ENCODE measurements around the gene G0S2.

Gene G0S2

GRCh38 chr1:209705033-209705598 lies 29.9 kb downstream of the G0S2 start:
- Histone ChIP-seq H3K36me3 (ENCODE audit: control insufficient read depth in 4 of 4, insufficient read depth in 4 of 4, low read length in 3 of 4) (no peaks in the 10 kb centered on the region), H3K27ac (ENCODE audit: insufficient read depth in 1 of 2, low read depth in 1 of 2, low read length in 2 of 2, poor library complexity in 1 of 2, severe bottlenecking in 2 of 2) (no peak overlapping the region), H3K4me1 (ENCODE audit: control extremely low read depth in 1 of 4, control insufficient read depth in 4 of 4, insufficient read depth in 4 of 4, low read length in 3 of 4) (no peaks in the 10 kb centered on the region), H3K4me3 (ENCODE audit: control insufficient read depth in 1 of 7, extremely low read depth in 1 of 7, insufficient read depth in 4 of 7, low read depth in 2 of 7, low read length in 6 of 7) (no peak overlapping the region), H3K9me3 (ENCODE audit: control extremely low read depth in 1 of 5, control insufficient read depth in 4 of 5, insufficient read depth in 2 of 5, low read depth in 1 of 5, low read length in 4 of 5) (no peaks in the 10 kb centered on the region), H3K27me3 (replicated peaks in 2 of 5; ENCODE audit: control insufficient read depth in 4 of 5, insufficient read depth in 5 of 5, low read length in 4 of 5) (peaks cover 0 to 2% (median 0%) of the 10 kb centered on the region in 5 experiments)
- ChIA-PET CTCF (no interaction called here), POLR2A (no interaction called here)
- 100% methylated on average over 1 of the region's 2 CpGs for WGBS (ENCODE audit: insufficient coverage)
- no peak for DNase-seq

- H3K27me3 ChIP-seq (replicated peaks in 2 of 5; ENCODE audit: control insufficient read depth in 4 of 5, insufficient read depth in 5 of 5, low read length in 4 of 5), result peaks cover 0 to 2% (median 0%) of the 10 kb centered on the region in 5 experiments
- CTCF ChIA-PET, result interaction anchor here (0.7 to 1.4 kb wide), 3 partner anchors 13 to 132 kb away, joined by 3 read pairs; no protein-coding TSS in a partner anchor
- POLR2A ChIA-PET, result no interaction called here
- no peaks in the 10 kb centered on the region for H3K4me1 ChIP-seq (ENCODE audit: control extremely low read depth in 1 of 4, control insufficient read depth in 4 of 4, insufficient read depth in 4 of 4, low read length in 3 of 4)
- no peaks in the 10 kb centered on the region for H3K9me3 ChIP-seq (ENCODE audit: control extremely low read depth in 1 of 5, control insufficient read depth in 4 of 5, insufficient read depth in 2 of 5, low read depth in 1 of 5, low read length in 4 of 5)
- DNase-seq, result no peak
- H3K27ac ChIP-seq (ENCODE audit: insufficient read depth in 1 of 2, low read depth in 1 of 2, low read length in 2 of 2, poor library complexity in 1 of 2, severe bottlenecking in 2 of 2), result no peak overlapping the region
- no peaks in the 10 kb centered on the region for H3K36me3 ChIP-seq (ENCODE audit: control insufficient read depth in 4 of 4, insufficient read depth in 4 of 4, low read length in 3 of 4)
- no peak overlapping the region for H3K4me3 ChIP-seq (ENCODE audit: control insufficient read depth in 1 of 7, extremely low read depth in 1 of 7, insufficient read depth in 4 of 7, low read depth in 2 of 7, low read length in 6 of 7)
- WGBS (ENCODE audit: insufficient coverage), result 100% methylated on average over 2 of the region's 3 CpGs
These were observed 31.4 kb downstream of the G0S2 start for GRCh38 chr1:209706622-209707021.

GRCh38 chr1:209707308-209707707 lies 32.1 kb downstream of the G0S2 start:
- Histone ChIP-seq H3K4me3 (ENCODE audit: control insufficient read depth in 1 of 7, extremely low read depth in 1 of 7, insufficient read depth in 4 of 7, low read depth in 2 of 7, low read length in 6 of 7) (no peak overlapping the region), H3K27me3 (replicated peaks in 2 of 5; ENCODE audit: control insufficient read depth in 4 of 5, insufficient read depth in 5 of 5, low read length in 4 of 5) (peaks cover 0 to 2% (median 0%) of the 10 kb centered on the region in 5 experiments), H3K9me3 (ENCODE audit: control extremely low read depth in 1 of 5, control insufficient read depth in 4 of 5, insufficient read depth in 2 of 5, low read depth in 1 of 5, low read length in 4 of 5) (no peaks in the 10 kb centered on the region), H3K4me1 (ENCODE audit: control extremely low read depth in 1 of 4, control insufficient read depth in 4 of 4, insufficient read depth in 4 of 4, low read length in 3 of 4) (no peaks in the 10 kb centered on the region), H3K27ac (ENCODE audit: insufficient read depth in 1 of 2, low read depth in 1 of 2, low read length in 2 of 2, poor library complexity in 1 of 2, severe bottlenecking in 2 of 2) (no peak overlapping the region), H3K36me3 (ENCODE audit: control insufficient read depth in 4 of 4, insufficient read depth in 4 of 4, low read length in 3 of 4) (no peaks in the 10 kb centered on the region)
- CTCF ChIA-PET, result interaction anchor here (1.0 to 1.4 kb wide), 4 partner anchors 9 to 132 kb away, joined by 3 to 4 read pairs (median 3); no protein-coding TSS in a partner anchor
- no peak for DNase-seq
- POLR2A ChIA-PET, result no interaction called here
- 100% methylated on average over 1 of the region's 1 CpG for WGBS (ENCODE audit: insufficient coverage)

- POLR2A ChIA-PET, result no interaction called here
- CTCF ChIA-PET, result interaction anchor here (0.7 to 1.1 kb wide), 2 partner anchors 10 to 27 kb away, joined by 3 read pairs; no protein-coding TSS in a partner anchor
- H3K4me3 ChIP-seq (ENCODE audit: control insufficient read depth in 1 of 7, extremely low read depth in 1 of 7, insufficient read depth in 4 of 7, low read depth in 2 of 7, low read length in 6 of 7), result no peak overlapping the region
These were observed 33.1 kb downstream of the G0S2 start for GRCh38 chr1:209708297-209708696.

GRCh38 chr1:209710093-209710492 lies 34.9 kb downstream of the G0S2 start:
- Histone ChIP-seq H3K36me3 (ENCODE audit: control insufficient read depth in 4 of 4, insufficient read depth in 4 of 4, low read length in 3 of 4) (no peaks in the 10 kb centered on the region), H3K4me1 (ENCODE audit: control extremely low read depth in 1 of 4, control insufficient read depth in 4 of 4, insufficient read depth in 4 of 4, low read length in 3 of 4) (no peaks in the 10 kb centered on the region), H3K9me3 (ENCODE audit: control extremely low read depth in 1 of 5, control insufficient read depth in 4 of 5, insufficient read depth in 2 of 5, low read depth in 1 of 5, low read length in 4 of 5) (no peaks in the 10 kb centered on the region), H3K4me3 (ENCODE audit: control insufficient read depth in 1 of 7, extremely low read depth in 1 of 7, insufficient read depth in 4 of 7, low read depth in 2 of 7, low read length in 6 of 7) (no peak overlapping the region), H3K27me3 (replicated peaks in 2 of 5; ENCODE audit: control insufficient read depth in 4 of 5, insufficient read depth in 5 of 5, low read length in 4 of 5) (peaks cover 0 to 2% (median 0%) of the 10 kb centered on the region in 5 experiments), H3K27ac (ENCODE audit: insufficient read depth in 1 of 2, low read depth in 1 of 2, low read length in 2 of 2, poor library complexity in 1 of 2, severe bottlenecking in 2 of 2) (no peak overlapping the region)
- CTCF ChIA-PET, result no interaction called here
- no peak for DNase-seq
- POLR2A ChIA-PET, result no interaction called here
- WGBS (ENCODE audit: insufficient coverage), result 100% methylated on average over 1 of the region's 2 CpGs

More at GRCh38 chr1:209708297-209708696, 33.1 kb downstream of the G0S2 start:
- WGBS (ENCODE audit: insufficient coverage), result no CpG with 5 or more reads among the region's 4 CpGs
- Histone ChIP-seq H3K4me1 (ENCODE audit: control extremely low read depth in 1 of 4, control insufficient read depth in 4 of 4, insufficient read depth in 4 of 4, low read length in 3 of 4) (no peaks in the 10 kb centered on the region), H3K9me3 (ENCODE audit: control extremely low read depth in 1 of 5, control insufficient read depth in 4 of 5, insufficient read depth in 2 of 5, low read depth in 1 of 5, low read length in 4 of 5) (no peaks in the 10 kb centered on the region), H3K27ac (ENCODE audit: insufficient read depth in 1 of 2, low read depth in 1 of 2, low read length in 2 of 2, poor library complexity in 1 of 2, severe bottlenecking in 2 of 2) (no peak overlapping the region), H3K36me3 (ENCODE audit: control insufficient read depth in 4 of 4, insufficient read depth in 4 of 4, low read length in 3 of 4) (no peaks in the 10 kb centered on the region), H3K27me3 (replicated peaks in 2 of 5; ENCODE audit: control insufficient read depth in 4 of 5, insufficient read depth in 5 of 5, low read length in 4 of 5) (peaks cover 0 to 2% (median 0%) of the 10 kb centered on the region in 5 experiments)
- DNase-seq, result no peak

- ChIA-PET CTCF (no interaction called here), POLR2A (no interaction called here)
- Histone ChIP-seq H3K4me3 (ENCODE audit: control insufficient read depth in 1 of 7, extremely low read depth in 1 of 7, insufficient read depth in 4 of 7, low read depth in 2 of 7, low read length in 6 of 7) (no peak overlapping the region), H3K4me1 (ENCODE audit: control extremely low read depth in 1 of 4, control insufficient read depth in 4 of 4, insufficient read depth in 4 of 4, low read length in 3 of 4) (no peaks in the 10 kb centered on the region), H3K36me3 (ENCODE audit: control insufficient read depth in 4 of 4, insufficient read depth in 4 of 4, low read length in 3 of 4) (no peaks in the 10 kb centered on the region), H3K9me3 (ENCODE audit: control extremely low read depth in 1 of 5, control insufficient read depth in 4 of 5, insufficient read depth in 2 of 5, low read depth in 1 of 5, low read length in 4 of 5) (no peaks in the 10 kb centered on the region), H3K27me3 (replicated peaks in 2 of 5; ENCODE audit: control insufficient read depth in 4 of 5, insufficient read depth in 5 of 5, low read length in 4 of 5) (peaks cover 0 to 2% (median 0%) of the 10 kb centered on the region in 5 experiments), H3K27ac (ENCODE audit: insufficient read depth in 1 of 2, low read depth in 1 of 2, low read length in 2 of 2, poor library complexity in 1 of 2, severe bottlenecking in 2 of 2) (no peak overlapping the region)
- WGBS (ENCODE audit: insufficient coverage), result 100% methylated on average over 3 of the region's 3 CpGs
- DNase-seq, result no peak
These were observed 35.6 kb downstream of the G0S2 start for GRCh38 chr1:209710847-209711246.

- Histone ChIP-seq H3K27me3 (replicated peaks in 2 of 5; ENCODE audit: control insufficient read depth in 4 of 5, insufficient read depth in 5 of 5, low read length in 4 of 5) (no peaks in the 10 kb centered on the region), H3K9me3 (ENCODE audit: control extremely low read depth in 1 of 5, control insufficient read depth in 4 of 5, insufficient read depth in 2 of 5, low read depth in 1 of 5, low read length in 4 of 5) (no peaks in the 10 kb centered on the region), H3K4me3 (ENCODE audit: control insufficient read depth in 1 of 7, extremely low read depth in 1 of 7, insufficient read depth in 4 of 7, low read depth in 2 of 7, low read length in 6 of 7) (no peak overlapping the region), H3K27ac (ENCODE audit: insufficient read depth in 1 of 2, low read depth in 1 of 2, low read length in 2 of 2, poor library complexity in 1 of 2, severe bottlenecking in 2 of 2) (no peak overlapping the region), H3K36me3 (ENCODE audit: control insufficient read depth in 4 of 4, insufficient read depth in 4 of 4, low read length in 3 of 4) (no peaks in the 10 kb centered on the region), H3K4me1 (ENCODE audit: control extremely low read depth in 1 of 4, control insufficient read depth in 4 of 4, insufficient read depth in 4 of 4, low read length in 3 of 4) (no peaks in the 10 kb centered on the region)
- DNase-seq, result no peak
- CTCF ChIA-PET, result no interaction called here
- POLR2A ChIA-PET, result no interaction called here
- WGBS (ENCODE audit: insufficient coverage), result 100% methylated on average over 1 of the region's 2 CpGs
These were observed 39.1 kb downstream of the G0S2 start for GRCh38 chr1:209714338-209714737.
